ENCODE measurements around the gene MAD2L1BP.

MAD2L1BP gene

GRCh38 chr6:43674291-43674690 lies 38.7 kb downstream of the MAD2L1BP start:
- TF ChIP-seq CSDC2 (CRISPR knock-in tag; IDR thresholded peaks at IDR 0.05) (no peak), ZNF565 (CRISPR knock-in tag; conservative IDR thresholded peaks at IDR 0.05; ENCODE audit: low read depth) (no peak), TCF4 (CRISPR knock-in tag; IDR thresholded peaks at IDR 0.05; ENCODE audit: borderline replicate concordance) (no peak)
- TF ChIP-seq, protein P1, sequence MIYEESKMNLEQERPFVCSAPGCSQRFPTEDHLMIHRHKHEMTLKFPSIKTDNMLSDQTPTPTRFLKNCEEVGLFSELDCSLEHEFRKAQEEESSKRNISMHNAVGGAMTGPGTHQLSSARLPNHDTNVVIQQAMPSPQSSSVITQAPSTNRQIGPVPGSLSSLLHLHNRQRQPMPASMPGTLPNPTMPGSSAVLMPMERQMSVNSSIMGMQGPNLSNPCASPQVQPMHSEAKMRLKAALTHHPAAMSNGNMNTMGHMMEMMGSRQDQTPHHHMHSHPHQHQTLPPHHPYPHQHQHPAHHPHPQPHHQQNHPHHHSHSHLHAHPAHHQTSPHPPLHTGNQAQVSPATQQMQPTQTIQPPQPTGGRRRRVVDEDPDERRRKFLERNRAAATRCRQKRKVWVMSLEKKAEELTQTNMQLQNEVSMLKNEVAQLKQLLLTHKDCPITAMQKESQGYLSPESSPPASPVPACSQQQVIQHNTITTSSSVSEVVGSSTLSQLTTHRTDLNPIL (CRISPR knock-in tag; IDR thresholded peaks at IDR 0.05; ENCODE audit: low read depth), result no peak
- no peak for ATAC-seq

- ATAC-seq, result no peak
- no peak for TF ChIP-seq ZNF565 (CRISPR knock-in tag; conservative IDR thresholded peaks at IDR 0.05; ENCODE audit: low read depth)
- no peak for TF ChIP-seq TSHZ2 (CRISPR knock-in tag; IDR thresholded peaks at IDR 0.05)
- no peak for TF ChIP-seq TCF4 (CRISPR knock-in tag; IDR thresholded peaks at IDR 0.05; ENCODE audit: borderline replicate concordance)
- TF ChIP-seq PATZ1 (CRISPR knock-in tag; IDR thresholded peaks at IDR 0.05; ENCODE audit: borderline replicate concordance), result no peak
- no peak for TF ChIP-seq ISL1 (CRISPR knock-in tag; IDR thresholded peaks at IDR 0.05)
- no peak for TF ChIP-seq ZNF8 (CRISPR knock-in tag; IDR thresholded peaks at IDR 0.05)
- no peak for TF ChIP-seq ZFP30 (CRISPR knock-in tag; IDR thresholded peaks at IDR 0.05)
- TF ChIP-seq PPARA (CRISPR knock-in tag; IDR thresholded peaks at IDR 0.05; ENCODE audit: borderline replicate concordance), result no peak
- TF ChIP-seq BACH2 (CRISPR knock-in tag; IDR thresholded peaks at IDR 0.05; ENCODE audit: borderline replicate concordance), result no peak
- TF ChIP-seq RARB (CRISPR knock-in tag; IDR thresholded peaks at IDR 0.05), result no peak
- no peak for TF ChIP-seq GLIS3 (CRISPR knock-in tag; IDR thresholded peaks at IDR 0.05)
- TF ChIP-seq ARNTL (CRISPR knock-in tag; IDR thresholded peaks at IDR 0.05; ENCODE audit: borderline replicate concordance, low read depth), result no peak
- TF ChIP-seq ZNF70 (CRISPR knock-in tag; IDR thresholded peaks at IDR 0.05), result no peak
- no peak for TF ChIP-seq SNAI2 (CRISPR knock-in tag; IDR thresholded peaks at IDR 0.05)
- no peak for TF ChIP-seq TOX (CRISPR knock-in tag; IDR thresholded peaks at IDR 0.05; ENCODE audit: borderline replicate concordance)
- TF ChIP-seq, protein P1 (CRISPR knock-in tag; IDR thresholded peaks at IDR 0.05; ENCODE audit: low read depth), result no peak
- TF ChIP-seq ESRRG (CRISPR knock-in tag; IDR thresholded peaks at IDR 0.05), result no peak
- no peak for TF ChIP-seq ZC3H10 (CRISPR knock-in tag; IDR thresholded peaks at IDR 0.05)
- no peak for TF ChIP-seq ZFP3 (CRISPR knock-in tag; IDR thresholded peaks at IDR 0.05)
- TF ChIP-seq OSR1 (CRISPR knock-in tag; IDR thresholded peaks at IDR 0.05), result no peak
Observed at GRCh38 chr6:43674921-43675320, 39.3 kb downstream of the MAD2L1BP start.

GRCh38 chr6:43676962-43677606 lies 41.4 kb downstream of the MAD2L1BP start:
- no peak for ATAC-seq
- TF ChIP-seq POU6F1 (CRISPR knock-in tag; IDR thresholded peaks at IDR 0.05; ENCODE audit: borderline replicate concordance, low read depth) (no peak), GLIS3 (CRISPR knock-in tag; IDR thresholded peaks at IDR 0.05) (no peak), SNAI2 (CRISPR knock-in tag; IDR thresholded peaks at IDR 0.05) (no peak), BACH2 (CRISPR knock-in tag; IDR thresholded peaks at IDR 0.05; ENCODE audit: borderline replicate concordance) (no peak), TSHZ2 (CRISPR knock-in tag; IDR thresholded peaks at IDR 0.05) (no peak), ISL1 (CRISPR knock-in tag; IDR thresholded peaks at IDR 0.05) (no peak), ZNF565 (CRISPR knock-in tag; conservative IDR thresholded peaks at IDR 0.05; ENCODE audit: low read depth) (no peak), CSDC2 (CRISPR knock-in tag; IDR thresholded peaks at IDR 0.05) (no peak), ZFP30 (CRISPR knock-in tag; IDR thresholded peaks at IDR 0.05) (no peak), ARNTL (CRISPR knock-in tag; IDR thresholded peaks at IDR 0.05; ENCODE audit: borderline replicate concordance, low read depth) (no peak), ESRRG (CRISPR knock-in tag; IDR thresholded peaks at IDR 0.05) (no peak), PPARA (CRISPR knock-in tag; IDR thresholded peaks at IDR 0.05; ENCODE audit: borderline replicate concordance) (no peak), ZFP3 (CRISPR knock-in tag; IDR thresholded peaks at IDR 0.05) (no peak), ZC3H10 (CRISPR knock-in tag; IDR thresholded peaks at IDR 0.05) (no peak), OSR1 (CRISPR knock-in tag; IDR thresholded peaks at IDR 0.05) (no peak)
- TF ChIP-seq, protein P1 (CRISPR knock-in tag; IDR thresholded peaks at IDR 0.05; ENCODE audit: low read depth), result no peak

Data from SK-N-SH treated with all-trans-retinoic acid at 6 μM for 48 hours (cell line).